H7 (cell line): ENCODE measurements around the gene ZMAT3. TPM values are rescaled to one million over a fixed set of nuclear protein-coding genes. Genes with fewer than 3 reads are reported as not detected.
"Not testable (repeated sequence)": the region's sequence is repeated elsewhere in the genome, so short reads cannot be mapped to it uniquely, and the experiment has no call there.

Experiments used
- DNase-seq: peaks from one replicate; pipeline ENCODE4 v3.0.0; 2012
- H3K27me3 ChIP-seq: 2 replicates; pipeline ENCODE4 v1.6.0; 2011; ENCODE audit warnings: mild to moderate bottlenecking, low read length; ENCODE audit not compliant: control insufficient read depth, insufficient read depth
- H3K36me3 ChIP-seq: replicated peaks from 2 replicates; pipeline ENCODE4 v1.5.1; 2011; ENCODE audit warnings: low read length; ENCODE audit not compliant: control insufficient read depth, insufficient read depth
- H3K4me3 ChIP-seq: 2 replicates; pipeline ENCODE4 v1.5.1; 2011; ENCODE audit warnings: low read depth, mild to moderate bottlenecking, control low read depth, low read length, moderate library complexity; ENCODE audit not compliant: insufficient read depth
- total RNA-seq: library from RNA; depleted of rRNA; stranded (reverse); fragments of >200 nt; shearing (Covaris generic); gene quantifications from 2 replicates; pipeline ENCODE4 v1.2.3, GENCODE V29; 2014; rRNA removed

The ZMAT3 gene, protein sequence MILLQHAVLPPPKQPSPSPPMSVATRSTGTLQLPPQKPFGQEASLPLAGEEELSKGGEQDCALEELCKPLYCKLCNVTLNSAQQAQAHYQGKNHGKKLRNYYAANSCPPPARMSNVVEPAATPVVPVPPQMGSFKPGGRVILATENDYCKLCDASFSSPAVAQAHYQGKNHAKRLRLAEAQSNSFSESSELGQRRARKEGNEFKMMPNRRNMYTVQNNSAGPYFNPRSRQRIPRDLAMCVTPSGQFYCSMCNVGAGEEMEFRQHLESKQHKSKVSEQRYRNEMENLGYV
- total RNA-seq, result 0.48 and 0.78 TPM in 2 replicates

DNA sequence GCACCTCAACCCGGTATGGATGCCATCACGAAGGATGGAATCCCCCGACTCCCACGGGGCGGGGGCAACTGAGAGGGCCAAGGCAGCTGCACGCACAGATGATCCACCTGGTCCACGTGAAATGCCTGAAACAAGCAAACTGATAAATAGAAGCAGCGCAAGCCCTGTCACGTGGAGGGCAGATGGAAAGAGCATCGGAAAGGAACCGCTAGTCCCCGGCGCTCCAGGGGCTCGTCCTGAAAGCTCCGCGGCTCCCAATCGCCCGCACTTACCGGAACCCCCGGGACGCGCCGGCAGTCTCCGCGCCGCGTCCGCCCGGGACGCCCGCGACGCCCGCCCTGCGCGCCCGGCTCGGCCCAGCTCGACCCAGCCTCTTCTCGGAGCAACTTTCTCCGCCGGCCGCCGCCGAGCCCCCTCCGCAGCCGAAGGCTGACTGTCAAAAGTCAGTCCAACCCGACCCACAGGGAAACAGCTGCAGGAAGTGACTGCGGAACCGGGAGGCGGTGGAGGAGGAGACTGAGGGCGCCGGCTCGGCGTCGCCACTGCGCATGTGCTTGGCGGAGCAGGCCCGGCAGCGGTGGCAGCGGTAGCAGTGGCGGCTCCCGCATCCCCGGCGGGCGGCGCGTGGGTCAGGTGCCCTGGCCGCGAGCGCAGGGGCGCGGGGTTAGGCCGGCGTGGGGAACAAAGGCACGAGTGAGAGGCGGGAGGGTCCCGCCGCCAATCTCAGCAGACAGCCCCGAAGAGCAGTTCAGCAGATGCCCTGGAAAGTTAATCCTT is at the start of gene ZMAT3:
ZMAT3 (minus strand) TSS at position 487 of the 777 bp plus-strand sequence. CDS start 4,057 bp downstream, outside the sequence.
- Histone ChIP-seq H3K27me3 (no peaks in the 10 kb centered on the region; the same call in 1 of the 2 replicates), H3K36me3 (peaks cover 3% of the 10 kb centered on the region; the same call in 1 of the 2 replicates), H3K4me3 (peak within 1 kb of the TSS; percentile 70)
- peak; percentile 94 for DNase-seq

DNA sequence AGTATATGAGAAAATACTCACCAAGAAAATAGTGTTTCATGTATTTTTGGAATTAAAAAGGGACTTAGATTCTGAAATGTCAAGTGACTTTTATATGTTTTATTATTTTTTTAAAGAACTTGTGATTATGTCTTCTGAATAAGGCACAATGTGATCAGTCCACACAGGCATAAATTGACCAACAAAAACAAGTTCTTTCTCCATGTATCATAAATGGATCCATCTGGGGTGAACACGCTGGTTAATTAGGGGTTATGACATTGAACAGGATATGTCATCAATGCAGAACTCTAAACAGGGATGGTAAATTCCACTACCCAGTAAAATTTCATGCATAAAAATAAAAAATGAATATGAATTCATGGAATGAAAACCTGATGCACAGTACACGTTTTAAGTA is 45.2 kb upstream of the ZMAT3 start:
- no peaks in the 10 kb centered on the region for H3K27me3 ChIP-seq
- no peak for DNase-seq
- H3K4me3 ChIP-seq, result no peak overlapping the region
- no peaks in the 10 kb centered on the region for H3K36me3 ChIP-seq

DNA sequence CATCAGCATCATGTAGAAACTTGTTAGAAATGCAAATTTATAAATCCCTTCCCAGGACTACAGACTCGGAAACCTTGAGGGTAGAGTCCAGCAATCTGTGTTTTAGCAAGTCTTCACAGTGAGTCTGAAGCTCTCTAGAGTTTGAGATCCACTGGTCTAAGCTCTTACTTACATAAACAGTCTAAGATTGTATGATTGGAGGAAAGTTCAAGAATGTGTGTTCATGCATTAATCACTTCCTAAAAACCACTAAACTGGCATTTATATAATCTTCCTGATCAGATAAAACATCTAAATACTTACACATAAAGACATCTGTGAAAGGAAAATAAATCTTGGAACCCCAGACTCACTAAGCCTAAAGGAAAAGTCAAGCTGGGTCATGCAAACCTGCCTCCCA is 43.8 kb upstream of the ZMAT3 start:
- not testable (repeated sequence) for H3K27me3 ChIP-seq, H3K36me3 ChIP-seq, DNase-seq, H3K4me3 ChIP-seq

DNA sequence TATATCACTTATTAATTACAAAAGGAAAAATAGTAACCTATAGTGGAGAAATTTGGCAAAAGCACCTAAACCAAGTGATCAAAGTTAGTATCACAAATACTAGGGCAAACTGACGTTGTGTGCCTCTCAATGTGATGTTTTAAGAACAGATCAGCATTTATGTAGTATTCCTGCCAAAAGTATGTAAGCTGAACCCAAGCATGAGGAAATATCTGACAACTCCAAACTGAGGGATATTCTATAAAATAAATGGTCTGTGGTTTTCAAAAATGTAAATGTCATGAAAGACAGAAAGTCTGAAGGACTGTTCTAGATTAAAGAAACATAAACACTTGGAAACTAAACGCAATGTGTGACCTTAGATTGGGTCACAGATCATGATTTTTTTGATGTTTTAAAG is 42.3 kb upstream of the ZMAT3 start:
- H3K4me3 ChIP-seq, result no peak overlapping the region
- H3K36me3 ChIP-seq, result no peaks in the 10 kb centered on the region
- no peak for DNase-seq
- no peaks in the 10 kb centered on the region for H3K27me3 ChIP-seq

DNA sequence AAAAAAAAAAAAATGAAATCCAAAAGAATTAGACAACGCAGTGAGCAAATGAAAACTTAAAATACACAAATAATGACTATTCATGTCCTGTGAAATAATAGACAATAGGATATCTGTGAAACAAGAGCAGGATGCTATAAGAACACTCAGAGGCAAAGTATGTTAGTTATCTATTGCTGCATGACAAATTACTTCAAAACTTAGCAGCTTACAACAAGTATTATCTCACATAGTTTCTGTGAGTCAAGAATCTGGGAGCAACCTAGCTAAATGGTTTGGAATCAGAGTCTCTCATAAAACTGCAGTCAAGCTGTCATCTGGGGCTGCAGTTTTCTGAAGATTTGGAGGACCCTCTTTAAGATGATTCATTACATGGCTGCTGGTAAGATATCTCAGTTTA is 36.5 kb upstream of the ZMAT3 start:
- Histone ChIP-seq H3K36me3 (no peaks in the 10 kb centered on the region), H3K27me3 (no peaks in the 10 kb centered on the region), H3K4me3 (no peak overlapping the region)
- no peak for DNase-seq

DNA sequence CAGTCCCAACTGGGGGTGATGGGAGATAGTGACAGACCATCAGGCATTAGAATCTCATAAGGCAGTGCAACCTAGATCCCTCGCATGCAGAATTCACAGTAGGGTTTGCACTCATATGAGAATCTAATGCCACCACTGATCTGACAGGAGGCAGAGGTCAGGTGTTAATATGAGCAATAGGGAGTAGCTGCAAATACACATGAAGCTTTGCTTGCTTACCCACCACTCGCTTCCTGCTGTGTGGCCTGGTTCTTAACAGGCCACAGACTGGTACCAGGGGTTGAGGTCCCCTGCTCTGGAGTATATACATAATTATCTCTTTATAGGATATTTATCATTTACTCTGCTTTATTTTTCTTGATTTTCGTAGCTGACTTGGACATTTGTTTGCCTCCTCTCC is 36.0 kb upstream of the ZMAT3 start:
- H3K4me3 ChIP-seq, result no peak overlapping the region
- H3K27me3 ChIP-seq, result no peaks in the 10 kb centered on the region
- no peak for DNase-seq
- no peaks in the 10 kb centered on the region for H3K36me3 ChIP-seq

DNA sequence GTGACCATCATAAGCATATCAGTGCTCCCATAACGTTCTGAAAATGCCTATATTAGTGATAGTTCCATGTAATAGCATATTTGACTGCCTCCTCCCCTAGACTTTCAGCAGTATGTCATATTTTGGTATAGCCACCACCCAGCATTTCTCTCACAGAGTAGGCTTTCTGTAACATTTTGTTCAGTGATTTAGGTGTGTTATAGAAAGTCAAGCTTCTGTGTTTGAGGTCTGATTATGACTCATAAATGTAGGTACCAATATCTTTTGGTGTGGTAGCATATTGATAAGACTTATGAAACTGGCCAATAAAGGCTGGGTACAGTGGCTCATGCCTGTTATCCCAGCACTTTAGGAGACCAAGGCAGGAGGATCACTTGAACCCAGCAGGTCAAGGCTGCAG is 34.3 kb upstream of the ZMAT3 start:
- Histone ChIP-seq H3K36me3 (no peaks in the 10 kb centered on the region), H3K27me3 (no peaks in the 10 kb centered on the region), H3K4me3 (no peak overlapping the region)
- no peak for DNase-seq

DNA sequence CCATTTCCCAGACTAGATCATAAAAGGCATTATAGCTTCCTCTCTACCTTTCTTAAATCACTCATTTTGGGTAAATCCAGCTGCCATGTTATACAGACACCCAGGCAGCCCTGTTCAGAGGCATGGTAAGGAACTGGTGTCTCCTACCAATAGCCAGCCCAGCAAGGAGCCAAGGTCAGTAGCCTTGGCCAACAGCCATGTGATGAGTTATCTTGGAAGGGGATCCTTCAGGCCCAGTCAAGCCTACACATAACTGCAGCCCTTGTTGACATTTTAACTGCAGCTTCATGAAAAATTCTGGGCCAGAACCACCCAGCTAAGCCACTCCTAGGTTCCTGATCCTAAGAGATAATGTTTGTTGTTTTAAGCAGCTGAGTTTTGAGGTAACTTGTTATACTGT is 29.0 kb upstream of the ZMAT3 start:
- Histone ChIP-seq H3K36me3 (no peaks in the 10 kb centered on the region), H3K27me3 (no peaks in the 10 kb centered on the region), H3K4me3 (no peak overlapping the region)
- DNase-seq, result no peak

DNA sequence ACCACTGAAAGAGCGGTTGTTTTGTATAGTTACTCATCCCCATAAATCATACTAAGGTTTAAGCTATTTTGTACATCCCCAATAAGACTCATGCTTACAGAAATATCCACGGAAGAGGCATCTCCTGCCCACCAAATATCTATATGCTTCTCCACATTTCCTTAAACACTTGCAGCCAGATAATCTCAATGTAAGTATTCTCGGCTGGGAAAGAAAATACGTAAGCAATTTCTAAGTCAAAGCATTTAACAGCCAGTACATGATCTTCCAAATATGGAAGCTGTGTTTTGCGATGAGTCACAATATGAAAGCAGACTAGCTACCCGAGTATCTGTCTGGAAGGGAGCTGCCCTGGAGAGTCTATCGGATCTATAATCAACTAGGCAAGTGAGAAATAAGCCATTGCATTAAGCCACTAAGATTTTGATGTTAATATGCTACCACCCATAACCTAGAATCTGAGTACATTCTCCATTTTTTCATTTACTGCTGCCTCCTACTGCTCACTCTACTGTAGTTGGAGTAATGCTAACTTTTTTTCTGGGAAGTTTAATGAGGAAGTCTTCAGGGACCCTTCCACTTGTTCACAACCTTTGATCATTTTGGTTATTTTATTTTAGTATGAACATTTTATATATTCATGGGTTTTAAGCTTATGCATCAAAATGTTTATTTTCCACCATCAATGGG is 26.9 kb upstream of the ZMAT3 start:
- DNase-seq, result no peak
- H3K36me3 ChIP-seq, result no peaks in the 10 kb centered on the region
- H3K4me3 ChIP-seq, result no peak overlapping the region
- no peaks in the 10 kb centered on the region for H3K27me3 ChIP-seq

DNA sequence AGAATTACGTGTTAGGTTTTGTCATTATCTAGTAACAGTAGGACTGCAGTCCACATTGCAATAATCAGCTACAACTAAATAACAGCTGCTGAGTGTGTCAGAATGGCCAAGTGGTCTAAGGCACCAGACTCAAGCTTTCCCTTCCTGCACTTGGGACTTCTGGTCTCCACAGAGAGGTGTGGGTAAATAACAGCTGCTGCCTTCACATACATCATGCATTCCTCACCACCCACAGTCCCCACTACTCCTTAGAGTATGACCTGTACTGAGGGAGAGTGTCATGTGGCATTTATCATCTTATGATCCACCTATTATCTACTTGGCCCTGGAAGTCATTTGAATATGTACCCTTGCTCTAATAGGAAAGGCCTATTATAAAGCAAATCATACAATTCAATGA is 22.2 kb upstream of the ZMAT3 start:
- Histone ChIP-seq H3K27me3 (no peaks in the 10 kb centered on the region), H3K4me3 (no peak overlapping the region), H3K36me3 (no peaks in the 10 kb centered on the region)
- DNase-seq, result no peak

DNA sequence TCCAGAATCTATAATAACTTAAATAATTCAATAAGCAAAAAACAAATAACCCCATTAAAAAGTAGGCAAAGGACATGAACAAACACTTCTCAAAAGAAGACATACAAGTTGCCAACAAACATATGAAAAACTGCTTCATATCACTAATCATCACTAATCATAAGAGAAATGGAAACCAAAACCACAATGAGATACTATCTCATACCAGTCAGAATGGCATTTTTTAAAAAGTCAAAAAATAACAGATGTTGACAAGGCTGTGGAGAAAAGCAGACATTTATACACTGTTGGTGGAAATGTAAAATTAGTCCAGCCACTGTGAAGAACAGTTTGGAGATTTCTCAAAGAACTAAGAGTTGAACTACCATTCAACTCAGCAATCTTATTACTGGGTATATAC is 19.5 kb upstream of the ZMAT3 start:
- Histone ChIP-seq H3K27me3 (no peaks in the 10 kb centered on the region), H3K4me3 (no peak overlapping the region), H3K36me3 (no peaks in the 10 kb centered on the region)
- no peak for DNase-seq

DNA sequence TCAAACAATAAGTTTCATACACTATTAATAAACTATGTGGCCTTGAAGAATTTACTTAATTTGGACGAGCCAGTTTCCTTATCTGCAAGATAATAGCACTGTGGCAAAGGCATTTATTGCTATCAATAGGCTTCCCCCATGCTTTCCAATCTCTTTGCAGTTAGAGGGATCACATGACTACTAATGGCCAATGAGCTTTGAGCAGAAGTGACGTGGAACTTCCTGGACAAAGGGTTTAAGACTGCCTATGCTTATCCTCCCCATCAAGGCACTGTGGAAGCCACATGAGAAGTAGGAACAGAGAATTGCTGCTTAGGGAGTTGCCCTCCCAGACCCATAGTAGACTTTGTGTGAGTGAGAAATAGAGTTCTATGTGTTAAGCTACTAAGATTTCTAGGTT is 16.7 kb upstream of the ZMAT3 start:
- H3K4me3 ChIP-seq, result no peak overlapping the region
- no peak for DNase-seq
- no peaks in the 10 kb centered on the region for H3K27me3 ChIP-seq
- H3K36me3 ChIP-seq, result no peaks in the 10 kb centered on the region

DNA sequence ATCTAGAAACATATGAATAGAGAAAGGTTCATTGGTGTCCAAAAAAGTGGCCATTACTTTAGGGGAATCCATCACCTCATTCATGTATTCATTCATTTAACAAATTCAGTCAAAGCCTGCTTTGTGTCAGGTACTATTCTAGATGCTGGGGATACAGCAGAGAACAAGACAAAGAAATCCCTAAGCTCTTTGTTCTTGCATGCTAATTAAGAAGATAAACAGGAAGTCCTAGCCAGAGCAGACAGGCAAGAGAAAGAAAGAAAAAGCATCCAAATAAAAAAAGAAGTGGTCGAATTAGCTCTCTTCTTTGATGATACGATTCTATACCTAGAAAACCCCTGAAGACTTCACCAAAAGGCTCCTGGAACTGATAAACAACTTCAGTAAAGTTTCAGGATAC is 12.4 kb upstream of the ZMAT3 start:
- no peaks in the 10 kb centered on the region for H3K36me3 ChIP-seq
- no peak for DNase-seq
- H3K27me3 ChIP-seq, result no peaks in the 10 kb centered on the region
- H3K4me3 ChIP-seq, result no peak overlapping the region

DNA sequence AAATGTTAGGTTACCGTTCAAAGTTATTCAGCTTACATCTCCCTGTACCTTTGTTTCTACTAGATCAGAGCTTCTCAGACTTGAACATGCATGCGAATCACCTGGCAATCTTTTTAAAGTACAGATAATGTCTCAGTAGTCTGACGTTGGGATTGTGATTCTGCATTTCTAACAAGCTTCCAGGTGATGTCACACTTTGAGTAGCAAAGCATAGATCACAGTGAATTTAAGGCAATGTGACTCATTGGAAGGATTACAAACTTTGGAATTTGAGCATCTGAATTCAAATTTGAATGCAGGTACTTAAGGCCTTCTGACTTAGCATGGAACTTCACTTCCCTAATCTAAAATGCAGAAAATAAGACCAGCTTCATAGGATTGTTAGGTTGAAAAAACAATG is 10.8 kb upstream of the ZMAT3 start:
- DNase-seq, result no peak
- no peaks in the 10 kb centered on the region for H3K36me3 ChIP-seq

DNA sequence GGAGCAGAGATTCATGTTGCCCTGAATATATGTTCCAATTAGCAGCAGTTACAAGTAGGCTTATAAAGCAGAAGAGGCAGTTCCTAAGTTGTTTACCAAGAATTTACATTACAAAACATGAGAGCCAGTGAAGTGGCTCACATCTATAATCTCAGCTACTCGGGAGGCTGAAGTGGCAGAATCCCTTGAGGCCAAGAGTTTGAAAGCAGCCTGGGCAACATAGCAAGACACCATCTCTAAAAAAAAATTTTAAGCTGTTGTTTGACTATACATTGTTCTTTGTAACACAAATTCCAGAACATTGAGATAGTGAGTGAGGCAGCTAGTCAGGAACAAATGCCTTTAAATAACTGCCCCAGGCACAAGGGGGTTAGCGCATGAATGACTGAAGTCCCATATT is 10.3 kb upstream of the ZMAT3 start:
- Histone ChIP-seq H3K36me3 (no peaks in the 10 kb centered on the region), H3K27me3 (no peaks in the 10 kb centered on the region), H3K4me3 (no peak overlapping the region)
- no peak for DNase-seq

More for the DNA sequence above, 10.8 kb upstream of the ZMAT3 start:
- H3K4me3 ChIP-seq, result no peak overlapping the region
- H3K27me3 ChIP-seq, result no peaks in the 10 kb centered on the region
